A673 (cell line): ENCODE measurements around the gene CHRM2.

Experiments used
- CTCF ChIP-seq: fragments of 300-800, 200-600 bp; sonication (generic); conservative IDR thresholded peaks from 2 replicates; pipeline ENCODE4 v1.5.1; 2017; ENCODE audit warnings: low read depth, mild to moderate bottlenecking, antibody characterized with exemption, low read length, moderate library complexity, mixed read lengths
- EZH2 ChIP-seq: fragments of 200-600 bp; sonication (generic); IDR thresholded peaks from 2 replicates; pipeline ENCODE4 v1.6.1; 2017; ENCODE audit warnings: borderline replicate concordance, low read depth, mild to moderate bottlenecking, mixed read lengths, antibody characterized with exemption, low read length; ENCODE audit not compliant: poor library complexity, severe bottlenecking

GRCh38 chr7:136865777-136866176 lies 2.7 kb upstream of the CHRM2 start:
- TF ChIP-seq CTCF (no peak), EZH2 (no peak)
